GM11168 (cell line): ENCODE results near the gene SUSD1.

Experiments
- in situ Hi-C: fragments of 300-500 bp; cut with MboI; formaldehyde crosslinking; loops from one replicate; pipeline ENCODE4 v1.12.0; 2022; ENCODE audit warnings: low sequenced_read_pairs; ENCODE audit not compliant: unreplicated experiment

Gene SUSD1

DNA sequence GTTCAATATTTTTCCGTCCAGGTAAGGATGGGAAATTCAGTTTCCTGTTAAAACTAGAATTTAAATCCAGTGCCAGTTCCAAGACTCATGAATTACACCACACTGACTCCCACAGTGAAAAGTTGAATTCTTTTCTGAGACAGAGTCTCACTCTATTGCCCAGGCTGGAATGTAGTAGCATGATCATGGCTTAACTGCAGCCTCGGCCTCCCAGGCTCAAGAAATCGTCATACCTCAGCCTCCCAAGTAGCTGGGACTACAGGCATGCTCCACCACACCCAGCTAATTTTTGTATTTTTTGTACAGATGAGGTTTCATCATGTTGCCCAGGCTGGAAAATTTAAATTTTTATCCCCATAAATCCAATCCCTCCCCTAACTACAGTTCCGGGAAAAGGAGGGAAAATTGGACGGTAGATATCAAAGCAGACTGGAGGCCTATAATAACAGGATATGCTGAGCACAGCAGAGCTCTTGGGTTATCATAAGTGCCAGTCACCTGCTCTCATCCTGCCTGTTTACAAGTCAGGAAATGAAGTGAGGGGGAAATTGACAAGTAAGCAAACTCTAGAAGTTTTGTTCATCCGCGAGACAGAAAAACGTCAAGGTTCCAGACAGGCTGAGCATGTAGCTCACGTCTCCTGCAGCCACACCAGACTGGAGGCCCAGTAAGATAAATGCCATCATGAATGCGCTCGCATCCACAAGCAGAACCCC lies 172.8 kb downstream of the SUSD1 start:
- in situ Hi-C loops, result no loop called here

DNA sequence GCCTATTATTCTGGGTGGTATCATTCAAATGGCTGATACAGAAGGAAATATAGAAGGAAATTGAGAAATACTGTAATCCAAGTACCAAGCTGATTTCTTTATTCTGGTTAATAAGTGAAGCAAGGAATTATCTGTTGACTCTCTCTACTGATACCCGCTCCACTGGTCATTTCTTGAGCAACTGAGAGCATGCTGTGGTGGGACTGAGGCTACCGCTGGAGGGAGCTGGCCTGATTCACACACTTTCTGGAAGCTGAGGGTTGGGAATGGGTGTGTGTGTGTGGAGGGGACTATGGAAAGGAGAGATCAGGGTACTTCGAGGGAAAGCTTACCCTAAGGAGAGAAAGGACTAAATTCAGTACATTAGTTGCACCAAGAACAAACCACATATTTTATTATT lies 174.4 kb downstream of the SUSD1 start:
- in situ Hi-C loops, result no loop called here

DNA sequence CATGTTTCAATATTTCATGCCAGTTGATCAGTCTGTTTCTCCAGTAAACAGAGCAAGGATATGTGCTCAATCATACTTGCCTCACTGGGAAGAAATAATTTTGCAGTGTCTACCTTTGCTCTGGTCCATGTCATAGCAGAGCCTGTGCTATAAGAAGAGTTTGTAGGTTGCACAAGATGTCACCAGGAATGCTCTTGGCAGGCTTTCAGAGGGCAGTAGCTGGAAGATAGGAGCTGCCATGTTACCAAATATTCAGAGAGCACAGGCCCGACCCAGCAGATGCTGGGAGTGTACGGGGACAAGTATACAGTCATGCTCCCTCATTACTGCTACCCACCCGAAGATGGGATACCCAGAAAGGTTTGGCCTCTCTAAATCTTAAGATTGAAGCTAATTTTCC lies 175.8 kb downstream of the SUSD1 start:
- in situ Hi-C loops, result no loop called here

DNA sequence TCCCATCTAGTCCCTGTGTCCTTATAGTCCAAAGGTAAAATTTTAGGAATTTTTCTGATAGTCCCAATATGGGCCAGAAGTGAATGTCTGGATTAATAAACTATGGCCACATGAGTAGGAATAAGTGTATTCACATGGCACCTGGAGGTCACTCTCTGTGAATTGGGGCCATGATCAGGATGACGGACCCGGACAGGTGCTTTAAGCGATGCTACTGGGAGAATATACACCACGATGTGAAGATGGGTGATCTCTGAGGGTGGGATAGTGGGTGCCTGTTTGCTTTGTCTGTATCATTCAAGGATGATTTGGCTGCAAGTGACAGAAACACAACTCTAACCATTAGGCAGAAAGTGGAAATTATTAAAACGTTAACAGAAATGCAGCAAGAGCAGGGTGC lies 177.3 kb downstream of the SUSD1 start:
- in situ Hi-C loops, result no loop called here

DNA sequence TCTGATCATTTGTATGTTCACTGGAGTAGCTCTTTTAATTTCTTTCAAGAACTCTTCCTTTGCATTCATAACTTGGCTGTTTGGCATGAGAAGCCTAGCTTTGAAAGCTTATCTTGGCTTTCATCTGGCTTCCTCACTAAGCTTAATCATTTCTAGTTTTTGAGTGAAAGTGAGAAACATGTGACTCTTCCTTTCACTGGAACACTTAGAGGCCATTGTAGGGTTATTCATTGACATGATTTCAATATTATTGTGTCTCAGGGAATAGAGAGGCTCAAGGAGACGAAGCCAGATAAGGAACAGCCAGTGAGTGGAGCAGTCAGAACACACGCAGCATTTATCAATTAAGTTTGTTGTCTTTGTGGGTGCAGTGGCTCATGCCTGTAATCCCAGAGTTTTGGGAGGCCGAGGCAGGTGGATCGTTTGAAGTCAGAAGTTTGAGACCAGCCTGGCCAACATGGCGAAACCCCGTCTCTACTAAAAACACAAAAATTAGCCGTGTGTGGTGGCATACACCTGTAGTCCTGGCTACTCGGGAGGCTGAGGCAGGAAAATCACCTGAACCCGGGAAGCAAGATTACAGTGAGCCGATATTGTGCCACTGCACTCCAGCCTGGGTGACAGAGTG lies 180.2 kb downstream of the SUSD1 start:
- in situ Hi-C loops, result no loop called here

DNA sequence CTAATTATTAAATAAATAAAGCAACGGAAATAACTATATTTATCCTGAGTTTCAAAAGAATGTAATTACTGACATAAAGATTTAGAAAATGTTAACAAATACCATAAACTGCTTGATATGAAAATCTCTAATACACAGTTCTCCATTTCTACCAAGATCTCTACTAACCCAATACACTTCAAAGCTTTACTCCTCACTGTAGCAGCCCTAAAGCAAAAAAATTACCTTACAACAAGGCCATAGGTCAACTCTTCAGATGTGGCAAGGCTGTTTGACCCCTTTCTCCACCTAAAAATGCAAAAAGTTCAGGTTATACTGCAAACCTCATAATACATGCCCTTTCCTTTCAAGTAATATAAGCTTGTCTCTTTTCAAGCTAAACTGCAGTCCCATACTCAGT lies 181.8 kb downstream of the SUSD1 start:
- in situ Hi-C loops, result no loop called here

DNA sequence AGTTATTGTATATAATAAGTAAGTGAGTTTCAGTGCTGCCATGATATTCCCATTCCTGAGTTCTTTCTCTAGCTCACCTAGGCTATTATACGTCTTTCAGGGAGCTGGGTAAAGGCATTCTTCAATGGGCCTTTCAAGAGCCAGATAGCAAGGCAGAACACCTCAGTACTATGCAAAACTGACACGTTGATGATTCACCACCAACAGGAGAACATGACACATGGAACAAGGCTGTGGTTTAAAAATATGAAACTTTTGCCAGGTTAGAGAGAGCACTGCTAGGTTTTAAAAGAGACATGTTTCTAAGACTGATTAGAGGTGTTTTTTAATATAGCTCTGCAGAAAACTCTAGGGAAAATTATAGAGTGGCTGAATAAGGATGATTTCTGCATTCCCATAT lies 182.6 kb downstream of the SUSD1 start:
- in situ Hi-C loops, result no loop called here

DNA sequence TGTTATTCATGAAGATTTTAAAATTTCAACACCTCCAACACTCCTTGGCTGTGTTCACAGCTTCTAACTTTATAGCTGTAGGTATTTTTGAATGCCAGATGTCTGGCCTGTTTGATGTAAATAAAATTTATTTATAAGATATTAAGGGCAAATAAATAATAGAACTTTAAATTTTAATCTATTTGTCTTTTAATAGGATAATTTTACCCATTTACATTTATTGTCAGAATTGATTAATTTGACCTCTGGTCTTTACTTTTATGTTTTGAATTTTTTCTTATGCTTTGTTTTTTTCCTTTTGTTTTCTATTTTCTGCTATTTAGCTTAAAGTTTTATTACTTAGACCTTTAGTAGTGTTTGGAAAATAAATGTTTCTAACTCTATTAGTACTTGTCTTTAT lies 183.9 kb downstream of the SUSD1 start:
- in situ Hi-C loops, result no loop called here
